Mucosa of gallbladder (tissue), 1 donor: ENCODE measurements around the gene ABCA2. TPM values are rescaled to one million over a fixed set of nuclear protein-coding genes. Genes with fewer than 3 reads are reported as not detected.
A peak's percentile ranks its signal among the peaks of the same experiment; 100 is the strongest.

Experiments used
- DNase-seq: peaks from one replicate; pipeline ENCODE4 v3.0.0-alpha.2; 2020; ENCODE audit warnings: low spot score
- total RNA-seq: library from RNA; stranded (reverse); gene quantifications from one replicate; pipeline ENCODE4 v1.2.1, GENCODE V29; 2021
- donor health status: DM: no; HTN: no; CAD: no.

The ABCA2 gene
- total RNA-seq, 1 donor from 2014 or later = 298 TPM

GRCh38 chr9:137000177-137000930, 27.7 kb downstream of the ABCA2 start:
- no peak for DNase-seq

GRCh38 chr9:136997830-136998234, 30.2 kb downstream of the ABCA2 start:
- no peak for DNase-seq

GRCh38 chr9:136997371-136997770, 30.7 kb downstream of the ABCA2 start:
- DNase-seq = no peak

GRCh38 chr9:136996361-136997292, 31.4 kb downstream of the ABCA2 start, which contains the start of gene CLIC3:
Gene CLIC3, minus strand, starts transcription at chr9:136996568. Its CDS starts 25 bp downstream, at chr9:136996543.
- no peak for DNase-seq

GRCh38 chr9:136995772-136996311, 32.2 kb downstream of the ABCA2 start:
- DNase-seq = no peak

GRCh38 chr9:136995362-136995761, 32.7 kb downstream of the ABCA2 start:
- DNase-seq = no peak

GRCh38 chr9:136994888-136995230, 33.2 kb downstream of the ABCA2 start:
- DNase-seq = no peak

GRCh38 chr9:136994180-136994887, 33.7 kb downstream of the ABCA2 start:
- no peak for DNase-seq

GRCh38 chr9:136992819-136993369, 35.1 kb downstream of the ABCA2 start:
- DNase-seq = no peak

- DNase-seq = peak; percentile 94
Observed at GRCh38 chr9:136991993-136992818, 35.8 kb downstream of the ABCA2 start, which contains the start of gene PAXX. Gene PAXX, plus strand, starts transcription at chr9:136992422. Its CDS starts 22 bp downstream, at chr9:136992444.

GRCh38 chr9:136990242-136990911, 37.7 kb downstream of the ABCA2 start:
- no peak for DNase-seq

GRCh38 chr9:136988872-136989271, 39.2 kb downstream of the ABCA2 start:
- DNase-seq = no peak

- DNase-seq = no peak
Observed at GRCh38 chr9:136985853-136986252, 42.2 kb downstream of the ABCA2 start.

GRCh38 chr9:136985027-136985602, 42.9 kb downstream of the ABCA2 start:
- DNase-seq = no peak

GRCh38 chr9:136984464-136985026, 43.5 kb downstream of the ABCA2 start:
- no peak for DNase-seq

- no peak for DNase-seq
Observed at GRCh38 chr9:136983656-136984314, 44.3 kb downstream of the ABCA2 start.

GRCh38 chr9:136983167-136983566, 44.9 kb downstream of the ABCA2 start:
- no peak for DNase-seq

- DNase-seq = no peak
Observed at GRCh38 chr9:136982232-136983051, 45.6 kb downstream of the ABCA2 start, which contains the start of gene LCNL1. Gene LCNL1, plus strand, starts transcription at chr9:136982993. Its CDS starts 594 bp downstream, at chr9:136983587.
